Placental pericyte (primary cell): ENCODE data around the gene CLDND2. TPM values are rescaled to one million over a fixed set of nuclear protein-coding genes. Genes with fewer than 3 reads are reported as not detected.

Source experiments
- total RNA-seq: library from RNA; depleted of rRNA; stranded (reverse); fragments of >200 nt; gene quantifications from 2 replicates; pipeline ENCODE4 v1.2.3, GENCODE V29; 2012

CLDND2 gene
- total RNA-seq, result not detected in 2 replicates

GRCh38 chr19:51368366-51369282 is at the start of gene CLDND2:
CLDND2 (minus strand) TSS chr19:51369003; CDS start chr19:51368577, 426 bp downstream.

GRCh38 chr19:51417107-51417809 is 48.5 kb upstream of the CLDND2 start, which contains the start of gene SIGLEC10:
SIGLEC10 (minus strand) TSS chr19:51417642; CDS start chr19:51417581, 61 bp downstream.

GRCh38 chr19:51387924-51388389 is 19.2 kb upstream of the CLDND2 start, which contains the start of gene LIM2:
LIM2 (minus strand) TSS chr19:51387974; CDS start chr19:51387443, 531 bp downstream.

GRCh38 chr19:51372649-51373504 is 4.1 kb upstream of the CLDND2 start, which contains the start of gene NKG7:
NKG7 (minus strand) TSS chr19:51372654; CDS start chr19:51372535, 119 bp downstream.

GRCh38 chr19:51365965-51366388 is 2.8 kb downstream of the CLDND2 start, which contains the start of gene ETFB:
ETFB (minus strand) TSS chr19:51366388; CDS start chr19:51366326, 62 bp downstream.

GRCh38 chr19:51341976-51342580 is 26.7 kb downstream of the CLDND2 start, which contains the start of gene VSIG10L:
VSIG10L (minus strand) TSS chr19:51342139; CDS start chr19:51342124, 15 bp downstream.

Other genes with a start within 250 kb of the CLDND2 start
- 0.22 TPM in 1 of 2 replicates, not detected in the other for gene SIGLEC9, start 244.1 kb downstream of the CLDND2 start, total RNA-seq
- gene SIGLEC7, start 226.7 kb downstream of the CLDND2 start, total RNA-seq, result not detected in 2 replicates
- not detected in 2 replicates for gene CD33, start 143.9 kb downstream of the CLDND2 start, total RNA-seq
- gene SIGLECL1, start 117.9 kb downstream of the CLDND2 start, total RNA-seq, result not detected in 2 replicates
- gene IGLON5, start 57.4 kb downstream of the CLDND2 start, total RNA-seq, result not detected in 2 replicates
- gene VSIG10L, start 26.9 kb downstream of the CLDND2 start, total RNA-seq, result 0.88 and 1.4 TPM in 2 replicates
- gene ETFB, start 2.6 kb downstream of the CLDND2 start, total RNA-seq, result 51.1 and 111 TPM in 2 replicates
- not detected in 2 replicates for gene NKG7, start 3.7 kb upstream of the CLDND2 start, total RNA-seq
- gene LIM2, start 19.0 kb upstream of the CLDND2 start, total RNA-seq, result not detected in 2 replicates
- gene C19orf84, start 21.6 kb upstream of the CLDND2 start, total RNA-seq, result not detected in 2 replicates
- gene SIGLEC10, start 48.6 kb upstream of the CLDND2 start, total RNA-seq, result 0.14 TPM in 1 of 2 replicates, not detected in the other
- not detected in 2 replicates for gene SIGLEC8, start 89.5 kb upstream of the CLDND2 start, total RNA-seq
- not detected in 2 replicates for gene CEACAM18, start 109.5 kb upstream of the CLDND2 start, total RNA-seq
- gene SIGLEC12, start 132.8 kb upstream of the CLDND2 start, total RNA-seq, result not detected in 2 replicates
- gene SIGLEC6, start 162.7 kb upstream of the CLDND2 start, total RNA-seq, result not detected in 2 replicates
- gene ZNF175, start 202.3 kb upstream of the CLDND2 start, total RNA-seq, result 8.5 and 31.2 TPM in 2 replicates